Thyroid gland (tissue), 4 donors: Measurements from ENCODE around the gene HPF1.

ENCODE experiments used
- POLR2A ChIP-seq, 2 donors: fragments of 450-650 bp; IDR thresholded peaks; one replicate each; pipeline ENCODE4 v1.6.1; 2017; ENCODE audit warnings: antibody characterized with exemption in 2 of 2, mild to moderate bottlenecking in 2 of 2, moderate library complexity in 1 of 2
- TF ChIP-seq, protein P1 (sequence below), 6 experiments: fragments of 200-600 bp in 3 of 6; fragments of 450-650 bp in 3 of 6; sonication (generic) in 3 of 6; IDR thresholded peaks; one replicate each; pipeline ENCODE4 v1.5.1; 2016 to 2019; ENCODE audit warnings: antibody characterized with exemption in 6 of 6, mild to moderate bottlenecking in 2 of 6, inconsistent platforms in 1 of 6, moderate library complexity in 1 of 6

DNA sequence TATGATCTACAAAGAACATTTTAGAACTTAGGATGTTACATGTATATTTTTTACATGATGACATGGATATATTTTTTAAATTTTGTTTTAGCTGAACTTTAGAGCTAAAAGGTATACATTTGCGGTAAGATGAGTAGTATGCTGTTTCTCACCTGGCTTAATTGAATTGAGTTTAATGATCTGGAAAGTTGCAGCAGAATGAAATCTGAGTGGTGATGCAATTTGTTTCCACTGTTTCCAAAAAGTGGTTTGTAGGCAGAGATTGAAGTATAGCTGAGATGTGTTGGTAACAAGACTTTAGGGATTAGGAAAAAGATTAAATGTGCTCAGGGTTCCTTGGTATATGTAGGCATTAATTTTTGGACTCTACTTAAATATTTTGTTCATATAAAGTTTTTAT, 68.1 kb downstream of the HPF1 start:
- TF ChIP-seq, protein P1, sequence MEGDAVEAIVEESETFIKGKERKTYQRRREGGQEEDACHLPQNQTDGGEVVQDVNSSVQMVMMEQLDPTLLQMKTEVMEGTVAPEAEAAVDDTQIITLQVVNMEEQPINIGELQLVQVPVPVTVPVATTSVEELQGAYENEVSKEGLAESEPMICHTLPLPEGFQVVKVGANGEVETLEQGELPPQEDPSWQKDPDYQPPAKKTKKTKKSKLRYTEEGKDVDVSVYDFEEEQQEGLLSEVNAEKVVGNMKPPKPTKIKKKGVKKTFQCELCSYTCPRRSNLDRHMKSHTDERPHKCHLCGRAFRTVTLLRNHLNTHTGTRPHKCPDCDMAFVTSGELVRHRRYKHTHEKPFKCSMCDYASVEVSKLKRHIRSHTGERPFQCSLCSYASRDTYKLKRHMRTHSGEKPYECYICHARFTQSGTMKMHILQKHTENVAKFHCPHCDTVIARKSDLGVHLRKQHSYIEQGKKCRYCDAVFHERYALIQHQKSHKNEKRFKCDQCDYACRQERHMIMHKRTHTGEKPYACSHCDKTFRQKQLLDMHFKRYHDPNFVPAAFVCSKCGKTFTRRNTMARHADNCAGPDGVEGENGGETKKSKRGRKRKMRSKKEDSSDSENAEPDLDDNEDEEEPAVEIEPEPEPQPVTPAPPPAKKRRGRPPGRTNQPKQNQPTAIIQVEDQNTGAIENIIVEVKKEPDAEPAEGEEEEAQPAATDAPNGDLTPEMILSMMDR (IDR thresholded peaks at IDR 0.05), result no peak
- no peak for TF ChIP-seq POLR2A (IDR thresholded peaks at IDR 0.05)
